K562 (cell line): ENCODE data around the gene CLDN24. TPM values are rescaled to one million over a fixed set of nuclear protein-coding genes. Genes with fewer than 3 reads are reported as not detected.

Source experiments
- BCL6 ChIP-seq: fragments of 250-450 bp; sonication (Bioruptor Pico); IDR thresholded peaks from 2 replicates; pipeline ENCODE4 v1.4.0; 2020
- BRCA1 ChIP-seq, 2 experiments: fragments of 450-650 bp in 1 of 2; sonication (generic) in 1 of 2; formaldehyde crosslinking in 1 of 2; IDR thresholded peaks; 2 replicates each; pipeline versions ENCODE4 v1.5.0 to v1.6.1; 2017 to 2020; ENCODE audit warnings: mild to moderate bottlenecking in 1 of 2, missing genetic modification reagents in 1 of 2
- ESRRB ChIP-seq: fragments of 250-450 bp; sonication (Bioruptor Pico); IDR thresholded peaks from 2 replicates; pipeline ENCODE4 v1.5.0; 2020; ENCODE audit warnings: mild to moderate bottlenecking, moderate library complexity, borderline replicate concordance
- FOSL1 ChIP-seq: fragments of 200-800 bp; sonication (Bioruptor generic); conservative IDR thresholded peaks from 2 replicates; pipeline ENCODE4 v1.6.1; 2016; ENCODE audit warnings: missing genetic modification characterization, missing compliant biosample characterization
- KDM2B ChIP-seq: fragments of 250-450 bp; sonication (Bioruptor Pico); IDR thresholded peaks from 2 replicates; pipeline ENCODE4 v1.8.0; 2021; ENCODE audit warnings: mild to moderate bottlenecking, moderate library complexity
- MIER1 ChIP-seq: fragments of 450-650 bp; IDR thresholded peaks from 2 replicates; pipeline ENCODE4 v1.6.1; 2016; ENCODE audit warnings: antibody characterized with exemption, mild to moderate bottlenecking, low read depth
- NFYB ChIP-seq: IDR thresholded peaks from 2 replicates; pipeline ENCODE4 v1.6.1; 2011; ENCODE audit warnings: mild to moderate bottlenecking, moderate library complexity; ENCODE audit not compliant: insufficient read length; ENCODE audit errors: extremely low read depth
- NRF1 ChIP-seq, 2 experiments: fragments of 450-650 bp; IDR thresholded peaks in 1 of 2; conservative IDR thresholded peaks in 1 of 2; 2 replicates each; pipeline ENCODE4 v1.6.1; 2014; ENCODE audit warnings: mild to moderate bottlenecking in 2 of 2
- POLR3A ChIP-seq: IDR thresholded peaks from 2 replicates; pipeline ENCODE4 v1.6.1; 2011; ENCODE audit warnings: borderline replicate concordance, mild to moderate bottlenecking, moderate library complexity; ENCODE audit not compliant: insufficient read length, insufficient read depth; ENCODE audit errors: extremely low read depth
- STAG1 ChIP-seq: sonication (generic); formaldehyde crosslinking; IDR thresholded peaks from 2 replicates; pipeline ENCODE4 v1.5.0; 2020; ENCODE audit warnings: missing genetic modification reagents, borderline replicate concordance
- TBL1XR1 ChIP-seq, 2 experiments: IDR thresholded peaks; 2 replicates each; pipeline ENCODE4 v1.6.1; 2012; ENCODE audit warnings: improper control_type of control experiment in 2 of 2, low read length in 2 of 2, mild to moderate bottlenecking in 1 of 2
- YBX1 ChIP-seq: fragments of 450-650 bp; IDR thresholded peaks from 2 replicates; pipeline ENCODE4 v1.7.1; 2016; ENCODE audit warnings: mild to moderate bottlenecking
- ZBED1 ChIP-seq: IDR thresholded peaks from 2 replicates; pipeline ENCODE4 v1.6.1; 2014
- ZNF239 ChIP-seq: fragments of 250-450 bp; sonication (Bioruptor Pico); IDR thresholded peaks from 2 replicates; pipeline ENCODE4 v1.4.0; 2020; ENCODE audit warnings: mild to moderate bottlenecking
- ZNF311 ChIP-seq: fragments of 250-450 bp; sonication (Bioruptor Pico); IDR thresholded peaks from 2 replicates; pipeline ENCODE4 v1.4.0; 2020; ENCODE audit warnings: mild to moderate bottlenecking, moderate library complexity
- ZNF449 ChIP-seq: fragments of 250-450 bp; sonication (Bioruptor Pico); IDR thresholded peaks from 2 replicates; pipeline ENCODE4 v1.8.0; 2022; ENCODE audit warnings: moderate library complexity, mild to moderate bottlenecking, inconsistent platforms
- ZNF586 ChIP-seq: fragments of 450-650 bp; formaldehyde crosslinking; conservative IDR thresholded peaks from 2 replicates; pipeline ENCODE4 v1.4.0; 2020; ENCODE audit warnings: mild to moderate bottlenecking, moderate library complexity
- polyA plus RNA-seq, 8 experiments: library from polyadenylated mRNA; depleted of rRNA in 4 of 8; stranded (reverse) in 5 of 8; unstranded in 3 of 8; fragments of >200 nt; fragmentation: Nextera tagmentation in 2 of 8; fragmentation: Illumina TruSeq in 1 of 8; extraction: Ambion mirVana in 2 of 8; extraction: Trizol in 1 of 8; gene quantifications; 2 replicates each; pipeline versions ENCODE4 v1.2.1 to v1.2.3, GENCODE V29; 2011 to 2014; ENCODE audit warnings: inconsistent platforms in 1 of 8, missing spikeins in 1 of 8
- total RNA-seq, 7 experiments: library from RNA; depleted of rRNA in 6 of 7; stranded (reverse); fragments of >200 nt in 6 of 7; fragmentation: Illumina TruSeq in 2 of 7; extraction: Trizol in 2 of 7; gene quantifications; 2 replicates each; pipeline versions ENCODE4 v1.2.1 to v1.2.3, GENCODE V29; 2011 to 2021; ENCODE audit warnings: low replicate concordance in 1 of 7
- TF ChIP-seq, protein P1 (sequence below), 2 experiments: fragments of 450-650 bp; conservative IDR thresholded peaks; 2 replicates each; pipeline ENCODE4 v1.6.1; 2017; ENCODE audit warnings: mild to moderate bottlenecking in 2 of 2, moderate library complexity in 2 of 2
- TF ChIP-seq, protein P2 (sequence below), 2 experiments: IDR thresholded peaks; 2 replicates each; pipeline ENCODE4 v1.6.1; 2011; ENCODE audit warnings: borderline replicate concordance in 1 of 2, control low read depth in 1 of 2, low read depth in 1 of 2, low read length in 1 of 2, mild to moderate bottlenecking in 1 of 2, mixed read lengths in 1 of 2, moderate library complexity in 1 of 2; ENCODE audit not compliant: insufficient read depth in 1 of 2, insufficient read length in 1 of 2, poor library complexity in 1 of 2, severe bottlenecking in 1 of 2; ENCODE audit errors: extremely low read depth in 1 of 2
- TF ChIP-seq, protein P3 (sequence below), 3 experiments: IDR thresholded peaks in 2 of 3; conservative IDR thresholded peaks in 1 of 3; 2 replicates each; pipeline ENCODE4 v1.5.1; 2011 to 2012; ENCODE audit warnings: low read length in 3 of 3, mild to moderate bottlenecking in 3 of 3, control low read depth in 2 of 3, improper control_type of control experiment in 1 of 3, inconsistent platforms in 1 of 3, low read depth in 1 of 3, mixed read lengths in 1 of 3, moderate library complexity in 1 of 3; ENCODE audit not compliant: insufficient read depth in 2 of 3

CLDN24 gene
- total and polyA plus RNA-seq, 9 of the 15 experiments (the other 6 are each of a cell fraction or from before 2014, with no cell fraction given), result not detected

DNA sequence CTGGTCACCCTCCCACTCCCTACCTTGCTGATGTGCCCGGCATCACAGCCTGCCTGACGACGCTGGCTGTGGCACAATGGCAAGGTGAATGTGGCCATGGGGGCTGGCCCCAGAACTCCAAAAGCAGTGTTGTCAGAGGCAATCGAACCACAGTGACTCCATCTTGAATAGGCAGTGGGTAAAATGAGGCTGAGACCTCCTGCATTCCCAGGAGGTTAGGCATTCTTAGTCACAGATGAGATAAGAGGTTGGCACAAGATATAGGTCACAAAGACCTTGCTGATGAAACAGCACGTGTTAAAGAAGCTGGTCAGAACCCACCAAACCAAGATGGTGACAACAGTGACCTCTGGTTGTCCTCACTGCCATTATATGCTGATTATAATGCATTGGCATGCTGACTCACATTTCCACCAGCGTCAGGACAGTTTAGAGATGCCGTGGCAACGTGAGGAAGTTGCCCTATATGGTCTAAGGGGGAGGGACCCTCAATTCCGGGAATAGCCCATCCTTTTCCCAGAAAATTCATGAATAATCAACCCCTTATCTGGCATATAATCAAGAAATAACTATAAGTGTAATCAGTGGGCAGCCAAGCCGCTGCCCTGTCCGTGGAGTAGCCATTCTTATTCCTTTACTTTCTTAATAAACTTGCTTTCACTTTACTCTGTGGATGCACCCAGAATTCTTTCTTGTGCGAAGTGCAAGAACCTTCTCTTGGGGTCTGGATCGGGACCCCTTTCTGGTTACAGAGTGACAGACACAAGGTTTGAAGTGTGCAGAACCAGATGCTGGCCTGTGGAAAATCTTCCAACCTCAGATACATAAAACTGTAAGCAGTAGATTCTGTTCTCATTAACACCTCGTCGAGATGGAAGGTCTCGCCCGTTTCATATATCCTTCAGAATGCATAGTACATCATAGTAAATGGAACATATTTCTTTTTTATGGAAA is 26.8 kb upstream of the CLDN24 start (continued):
- TF ChIP-seq MIER1 (no peak), ESRRB (CRISPR knock-in tag) (peak; percentile 98), BCL6 (CRISPR knock-in tag) (peak; percentile 99), BRCA1 (IDR thresholded peaks at IDR 0.05) (no peak), BRCA1 (CRISPR knock-in tag; IDR thresholded peaks at IDR 0.05) (no peak), ZNF449 (CRISPR knock-in tag) (peak; percentile 99), TBL1XR1 (IDR thresholded peaks at IDR 0.05; ENCODE audit: low read length in 2 of 2) (0 out of 4 replicates have a peak, but pooled peaks of 1 of the 2 experiments have one; percentile 12), FOSL1 (tag) (peak; percentile 96), ZBED1 (peak; percentile 36; the same call in 1 of the 2 replicates), ZNF239 (CRISPR knock-in tag) (peak; percentile 97), YBX1 (no peak), STAG1 (CRISPR knock-in tag) (no peak), ZNF586 (CRISPR knock-in tag) (peak; percentile 91), ZNF311 (peak; percentile 99), NFYB (no peak), NRF1 (conservative IDR thresholded peaks at IDR 0.05 in 1 of 2, IDR thresholded peaks at IDR 0.05 in 1 of 2) (peak; percentile 16 to 25; a peak in 1 of 4 replicates), POLR3A (no peak), KDM2B (0 out of 2 replicates have a peak, but pooled peaks have one; percentile 50)
- TF ChIP-seq, protein P1, sequence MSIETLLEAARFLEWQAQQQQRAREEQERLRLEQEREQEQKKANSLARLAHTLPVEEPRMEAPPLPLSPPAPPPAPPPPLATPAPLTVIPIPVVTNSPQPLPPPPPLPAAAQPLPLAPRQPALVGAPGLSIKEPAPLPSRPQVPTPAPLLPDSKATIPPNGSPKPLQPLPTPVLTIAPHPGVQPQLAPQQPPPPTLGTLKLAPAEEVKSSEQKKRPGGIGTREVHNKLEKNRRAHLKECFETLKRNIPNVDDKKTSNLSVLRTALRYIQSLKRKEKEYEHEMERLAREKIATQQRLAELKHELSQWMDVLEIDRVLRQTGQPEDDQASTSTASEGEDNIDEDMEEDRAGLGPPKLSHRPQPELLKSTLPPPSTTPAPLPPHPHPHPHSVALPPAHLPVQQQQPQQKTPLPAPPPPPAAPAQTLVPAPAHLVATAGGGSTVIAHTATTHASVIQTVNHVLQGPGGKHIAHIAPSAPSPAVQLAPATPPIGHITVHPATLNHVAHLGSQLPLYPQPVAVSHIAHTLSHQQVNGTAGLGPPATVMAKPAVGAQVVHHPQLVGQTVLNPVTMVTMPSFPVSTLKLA (conservative IDR thresholded peaks at IDR 0.05), result peak; percentile 14 to 62; a peak in 2 of 4 replicates
- TF ChIP-seq, protein P2, sequence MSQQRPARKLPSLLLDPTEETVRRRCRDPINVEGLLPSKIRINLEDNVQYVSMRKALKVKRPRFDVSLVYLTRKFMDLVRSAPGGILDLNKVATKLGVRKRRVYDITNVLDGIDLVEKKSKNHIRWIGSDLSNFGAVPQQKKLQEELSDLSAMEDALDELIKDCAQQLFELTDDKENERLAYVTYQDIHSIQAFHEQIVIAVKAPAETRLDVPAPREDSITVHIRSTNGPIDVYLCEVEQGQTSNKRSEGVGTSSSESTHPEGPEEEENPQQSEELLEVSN (IDR thresholded peaks at IDR 0.05; ENCODE audit: borderline replicate concordance in 1 of 2, extremely low read depth in 1 of 2, insufficient read depth in 1 of 2, insufficient read length in 1 of 2, low read depth in 1 of 2, low read length in 1 of 2, poor library complexity in 1 of 2, severe bottlenecking in 1 of 2), result no peak
- TF ChIP-seq, protein P3, sequence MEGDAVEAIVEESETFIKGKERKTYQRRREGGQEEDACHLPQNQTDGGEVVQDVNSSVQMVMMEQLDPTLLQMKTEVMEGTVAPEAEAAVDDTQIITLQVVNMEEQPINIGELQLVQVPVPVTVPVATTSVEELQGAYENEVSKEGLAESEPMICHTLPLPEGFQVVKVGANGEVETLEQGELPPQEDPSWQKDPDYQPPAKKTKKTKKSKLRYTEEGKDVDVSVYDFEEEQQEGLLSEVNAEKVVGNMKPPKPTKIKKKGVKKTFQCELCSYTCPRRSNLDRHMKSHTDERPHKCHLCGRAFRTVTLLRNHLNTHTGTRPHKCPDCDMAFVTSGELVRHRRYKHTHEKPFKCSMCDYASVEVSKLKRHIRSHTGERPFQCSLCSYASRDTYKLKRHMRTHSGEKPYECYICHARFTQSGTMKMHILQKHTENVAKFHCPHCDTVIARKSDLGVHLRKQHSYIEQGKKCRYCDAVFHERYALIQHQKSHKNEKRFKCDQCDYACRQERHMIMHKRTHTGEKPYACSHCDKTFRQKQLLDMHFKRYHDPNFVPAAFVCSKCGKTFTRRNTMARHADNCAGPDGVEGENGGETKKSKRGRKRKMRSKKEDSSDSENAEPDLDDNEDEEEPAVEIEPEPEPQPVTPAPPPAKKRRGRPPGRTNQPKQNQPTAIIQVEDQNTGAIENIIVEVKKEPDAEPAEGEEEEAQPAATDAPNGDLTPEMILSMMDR (IDR thresholded peaks at IDR 0.05 in 2 of 3, conservative IDR thresholded peaks at IDR 0.05 in 1 of 3; ENCODE audit: insufficient read depth in 2 of 3, low read depth in 1 of 3, low read length in 3 of 3), result no peak
